GM12874 (cell line): ENCODE measurements around the gene ACAT2.

Experiments
- CTCF ChIP-seq: IDR thresholded peaks from 2 replicates; pipeline ENCODE4 v1.5.1; 2011; ENCODE audit warnings: low read depth, mild to moderate bottlenecking, control low read depth, low read length, moderate library complexity; ENCODE audit not compliant: insufficient read depth

The ACAT2 gene

GRCh38 chr6:159772196-159772595, 10.4 kb downstream of the ACAT2 start:
- TF ChIP-seq CTCF: no peak

GRCh38 chr6:159777240-159777904, 15.5 kb downstream of the ACAT2 start:
- TF ChIP-seq CTCF: no peak

DNA sequence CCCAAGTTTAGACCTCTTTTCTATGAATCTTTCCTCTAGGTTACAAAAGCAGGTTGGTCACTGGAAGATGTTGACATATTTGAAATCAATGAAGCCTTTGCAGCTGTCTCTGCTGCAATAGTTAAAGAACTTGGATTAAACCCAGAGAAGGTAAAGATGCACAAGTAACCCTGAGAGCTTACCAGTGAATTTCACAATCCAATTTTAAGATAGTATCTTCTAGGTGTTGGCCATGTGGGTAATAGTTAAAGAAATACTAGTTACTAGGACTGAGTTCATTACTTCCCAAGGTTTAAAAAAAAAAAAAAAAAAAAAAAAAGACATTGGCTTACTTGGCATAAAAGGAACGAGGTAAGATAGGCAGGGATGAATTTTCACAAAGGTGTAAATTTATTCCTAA, 16.3 kb downstream of the ACAT2 start:
- no peak for TF ChIP-seq CTCF

- TF ChIP-seq CTCF: no peak
These were observed 16.8 kb downstream of the ACAT2 start for GRCh38 chr6:159778542-159779103.

GRCh38 chr6:159788276-159788675, 26.4 kb downstream of the ACAT2 start:
- no peak for TF ChIP-seq CTCF

DNA sequence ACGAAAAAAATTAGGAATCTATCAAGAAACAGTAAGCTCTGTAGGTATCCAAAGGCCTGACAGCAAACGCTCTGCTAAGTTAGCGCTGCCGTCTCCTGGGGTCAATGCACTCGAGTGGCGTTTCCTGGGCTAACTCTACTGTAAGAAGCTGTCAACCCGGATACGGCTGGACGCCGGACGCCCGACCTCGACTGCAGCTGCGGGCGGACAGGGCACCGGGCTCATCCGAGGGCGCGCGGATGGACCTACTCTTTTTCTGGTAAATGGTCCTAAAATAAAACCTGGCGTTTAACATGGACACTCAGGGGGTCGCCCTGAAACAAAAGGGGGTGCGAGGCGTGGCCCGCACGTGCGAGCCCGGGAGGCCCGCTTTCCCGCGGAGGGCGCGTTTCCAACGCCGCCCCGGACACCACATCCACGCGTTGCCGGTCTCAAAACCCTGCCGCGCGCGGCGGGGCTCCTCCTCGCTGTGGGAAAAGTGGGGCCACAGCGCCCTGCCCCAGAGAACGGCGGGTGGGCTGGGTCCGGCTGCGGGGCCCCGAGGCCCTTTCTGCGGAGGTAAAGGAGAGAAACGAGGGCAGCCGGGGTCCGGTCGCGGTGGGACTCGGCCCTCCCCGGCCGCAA, 27.0 kb downstream of the ACAT2 start:
- no peak for TF ChIP-seq CTCF

DNA sequence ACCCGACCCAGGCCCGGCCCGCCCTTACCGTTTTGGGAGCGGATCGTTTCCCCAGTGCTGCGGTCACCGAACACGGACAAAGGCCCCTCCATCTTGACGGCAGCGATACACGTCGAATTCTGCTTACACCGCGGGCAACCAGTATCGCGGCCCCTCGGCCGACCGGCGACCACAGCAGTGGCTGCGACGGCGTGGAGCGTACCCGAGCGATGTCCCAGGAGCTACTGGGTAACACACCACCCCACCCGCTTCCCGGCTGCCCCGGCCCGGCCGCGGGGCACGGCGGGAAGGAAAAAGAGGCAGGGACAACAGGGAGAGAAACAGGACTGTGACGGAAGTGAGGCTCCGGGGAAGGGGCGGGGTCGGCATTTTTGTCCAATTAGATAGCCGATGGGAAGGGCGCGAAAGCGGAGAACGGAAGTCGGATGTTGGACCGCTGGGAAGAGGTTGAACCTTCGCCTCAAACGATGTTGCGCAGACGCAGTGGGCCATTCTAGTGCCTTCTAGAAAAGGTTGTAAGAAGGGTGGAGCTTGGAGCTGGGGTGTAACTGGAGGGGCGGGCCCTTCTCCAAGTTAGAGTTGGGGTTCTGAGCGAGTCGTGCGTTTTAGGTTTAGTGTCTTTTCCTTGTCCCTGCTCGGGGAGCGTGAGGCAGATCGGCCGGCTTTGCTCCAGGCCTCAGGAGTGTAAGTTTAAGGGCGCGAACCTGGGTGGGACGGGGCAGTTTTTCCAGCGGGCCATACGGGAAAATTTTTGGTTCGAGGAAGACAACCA, 27.7 kb downstream of the ACAT2 start, which contains the start of gene TCP1:
Gene TCP1, minus strand, starts transcription at position 226 of the 772 bp plus-strand sequence. Its CDS starts 134 bp downstream, at position 92.
- TF ChIP-seq CTCF: no peak
